Immature natural killer cell (primary cell): Measurements from ENCODE around the gene ZNF567. TPM values are rescaled to one million over a fixed set of nuclear protein-coding genes. Genes with fewer than 3 reads are reported as not detected.

Experiments used
- DNase-seq, 3 donors: peaks; one replicate each; pipeline ENCODE4 v3.0.0; 2022; ENCODE audit warnings: mixed read lengths in 1 of 3
- H3K27ac Mint-ChIP-seq, 6 donors: one replicate each; pipeline ENCODE4 v1.8.0; 2020; ENCODE audit warnings: mixed read lengths in 6 of 6, mild to moderate bottlenecking in 5 of 6, inconsistent platforms in 4 of 6, moderate library complexity in 3 of 6
- H3K27me3 Mint-ChIP-seq, 3 donors: one replicate each; pipeline ENCODE4 v1.8.0; 2020 to 2021; ENCODE audit warnings: low read depth in 3 of 3, mild to moderate bottlenecking in 3 of 3, mixed read lengths in 3 of 3, moderate library complexity in 3 of 3, inconsistent platforms in 1 of 3
- H3K36me3 Mint-ChIP-seq, 3 donors: one replicate each; pipeline ENCODE4 v1.8.0; 2020; ENCODE audit warnings: mixed read lengths in 3 of 3, inconsistent platforms in 2 of 3, mild to moderate bottlenecking in 2 of 3
- H3K4me1 Mint-ChIP-seq, 2 donors: one replicate each; pipeline ENCODE4 v1.8.0; 2020; ENCODE audit warnings: inconsistent platforms in 2 of 2, mild to moderate bottlenecking in 2 of 2, mixed read lengths in 2 of 2, moderate library complexity in 1 of 2
- H3K4me3 Mint-ChIP-seq, 5 donors: one replicate each; pipeline ENCODE4 v1.8.0; 2020; ENCODE audit warnings: mild to moderate bottlenecking in 5 of 5, mixed read lengths in 5 of 5, inconsistent platforms in 3 of 5, moderate library complexity in 3 of 5
- H3K9me3 Mint-ChIP-seq, 6 donors: one replicate each; pipeline ENCODE4 v1.8.0; 2020; ENCODE audit warnings: mild to moderate bottlenecking in 6 of 6, mixed read lengths in 6 of 6, inconsistent platforms in 4 of 6, moderate library complexity in 3 of 6
- polyA plus RNA-seq, 3 donors: library from polyadenylated mRNA; unstranded; fragments of 300-500 nt; fragmentation: Illumina TruSeq; gene quantifications; one replicate each; pipeline ENCODE4 v1.2.3, GENCODE V29; 2021

Gene ZNF567
- polyA plus RNA-seq, result 1 to 10 TPM; 4.6 to 7.9 (median 4.8) TPM

- Mint-ChIP-seq H3K9me3 (peaks cover 0 to 3% (median 0%) of the 10 kb centered on the region in 6 donors), H3K4me1 (peaks cover 39 to 40% of the 10 kb centered on the region in 2 donors), H3K27me3 (peaks cover 6 to 12% (median 11%) of the 10 kb centered on the region in 3 donors), H3K27ac (peak within 1 kb of the TSS; percentile 93 to 98 (median 94)), H3K4me3 (peak within 1 kb of the TSS; percentile 98 to 99 (median 99)), H3K36me3 (peaks cover 22 to 31% (median 28%) of the 10 kb centered on the region in 3 donors)
- DNase-seq, result peak; percentile 95
These were observed at the start of gene ZNF567 for GRCh38 chr19:36687214-36688056. TSS of gene ZNF567 (plus strand) at chr19:36687612. CDS start at chr19:36694868, 7,256 bp downstream.

- Mint-ChIP-seq H3K27ac (no peak overlapping the region), H3K9me3 (peaks cover 63 to 93% (median 90%) of the 10 kb centered on the region in 6 donors), H3K4me3 (no peak overlapping the region), H3K36me3 (peaks cover 52 to 67% (median 54%) of the 10 kb centered on the region in 3 donors), H3K27me3 (peaks cover 0 to 2% (median 1%) of the 10 kb centered on the region in 3 donors), H3K4me1 (no peaks in the 10 kb centered on the region)
- DNase-seq, result no peak
These were observed 48.4 kb upstream of the ZNF567 start for GRCh38 chr19:36638862-36639510.

GRCh38 chr19:36646746-36647145, 40.7 kb upstream of the ZNF567 start:
- Mint-ChIP-seq H3K9me3 (peaks cover 19 to 66% (median 62%) of the 10 kb centered on the region in 6 donors), H3K27me3 (peaks cover 0 to 2% (median 0%) of the 10 kb centered on the region in 3 donors), H3K4me1 (no peaks in the 10 kb centered on the region), H3K27ac (no peak overlapping the region), H3K36me3 (peaks cover 48 to 62% (median 56%) of the 10 kb centered on the region in 3 donors), H3K4me3 (no peak overlapping the region)
- DNase-seq, result no peak

GRCh38 chr19:36652958-36653357, 34.5 kb upstream of the ZNF567 start:
- no peak overlapping the region for H3K4me3 Mint-ChIP-seq
- no peak for DNase-seq
- peaks cover 62 to 79% (median 76%) of the 10 kb centered on the region in 3 donors for H3K36me3 Mint-ChIP-seq
- no peak overlapping the region for H3K27ac Mint-ChIP-seq
- H3K27me3 Mint-ChIP-seq, result peaks cover 0 to 2% (median 0%) of the 10 kb centered on the region in 3 donors
- peaks cover 14 to 49% (median 44%) of the 10 kb centered on the region in 6 donors for H3K9me3 Mint-ChIP-seq
- H3K4me1 Mint-ChIP-seq, result no peaks in the 10 kb centered on the region

GRCh38 chr19:36665832-36666231, 21.6 kb upstream of the ZNF567 start:
- peak overlapping the region; percentile 36 to 98 (median 89) for H3K27ac Mint-ChIP-seq
- DNase-seq, result no peak
- peaks cover 21 to 41% (median 34%) of the 10 kb centered on the region in 3 donors for H3K36me3 Mint-ChIP-seq
- H3K9me3 Mint-ChIP-seq, result peaks cover 0 to 2% (median 0%) of the 10 kb centered on the region in 6 donors
- peaks cover 34 to 51% of the 10 kb centered on the region in 2 donors for H3K4me1 Mint-ChIP-seq
- peak overlapping the region; percentile 98 to 100 (median 100) for H3K4me3 Mint-ChIP-seq
- peaks cover 5 to 13% (median 7%) of the 10 kb centered on the region in 3 donors for H3K27me3 Mint-ChIP-seq

GRCh38 chr19:36668646-36669045, 18.8 kb upstream of the ZNF567 start:
- no peak for DNase-seq
- Mint-ChIP-seq H3K4me1 (peaks cover 34 to 51% of the 10 kb centered on the region in 2 donors), H3K36me3 (peaks cover 15 to 29% (median 22%) of the 10 kb centered on the region in 3 donors), H3K27ac (peak overlapping the region in 3 of 6 donors; percentile 7 to 68 (median 8)), H3K4me3 (peak overlapping the region; percentile 38 to 98 (median 74)), H3K9me3 (peaks cover 0 to 7% (median 0%) of the 10 kb centered on the region in 6 donors), H3K27me3 (peaks cover 5 to 13% (median 7%) of the 10 kb centered on the region in 3 donors)

- H3K27ac Mint-ChIP-seq, result no peak overlapping the region
- H3K4me1 Mint-ChIP-seq, result peaks cover 15 to 18% of the 10 kb centered on the region in 2 donors
- H3K36me3 Mint-ChIP-seq, result peaks cover 3 to 12% (median 4%) of the 10 kb centered on the region in 3 donors
- peaks cover 0 to under 1% (median 0%) of the 10 kb centered on the region in 3 donors for H3K27me3 Mint-ChIP-seq
- H3K9me3 Mint-ChIP-seq, result peaks cover 0 to 4% (median 0%) of the 10 kb centered on the region in 6 donors
- H3K4me3 Mint-ChIP-seq, result no peak overlapping the region
- no peak for DNase-seq
These were observed 15.0 kb upstream of the ZNF567 start for GRCh38 chr19:36672368-36672767.

GRCh38 chr19:36674201-36674600, 13.2 kb upstream of the ZNF567 start:
- no peak for DNase-seq
- Mint-ChIP-seq H3K27me3 (peaks cover 0 to 1% (median 0%) of the 10 kb centered on the region in 3 donors), H3K27ac (no peak overlapping the region), H3K4me3 (no peak overlapping the region), H3K9me3 (peaks cover 0 to 6% (median under 1%) of the 10 kb centered on the region in 6 donors), H3K36me3 (peaks cover 13 to 24% (median 19%) of the 10 kb centered on the region in 3 donors), H3K4me1 (peaks cover 4 to 6% of the 10 kb centered on the region in 2 donors)

GRCh38 chr19:36679455-36679854, 8.0 kb upstream of the ZNF567 start:
- Mint-ChIP-seq H3K27ac (no peak overlapping the region), H3K4me3 (no peak overlapping the region), H3K4me1 (peaks cover 2 to 5% of the 10 kb centered on the region in 2 donors), H3K9me3 (peaks cover 0 to 6% (median 2%) of the 10 kb centered on the region in 6 donors), H3K36me3 (peaks cover 18 to 41% (median 35%) of the 10 kb centered on the region in 3 donors), H3K27me3 (peaks cover 0 to 1% (median 0%) of the 10 kb centered on the region in 3 donors)
- no peak for DNase-seq

- H3K4me3 Mint-ChIP-seq, result peak overlapping the region; percentile 66 to 99 (median 99)
- DNase-seq, result no peak
- H3K9me3 Mint-ChIP-seq, result peaks cover 0 to 6% (median 0%) of the 10 kb centered on the region in 6 donors
- peaks cover 9 to 30% (median 23%) of the 10 kb centered on the region in 3 donors for H3K36me3 Mint-ChIP-seq
- peak overlapping the region; percentile 46 to 98 (median 84) for H3K27ac Mint-ChIP-seq
- H3K27me3 Mint-ChIP-seq, result peaks cover 6 to 12% (median 11%) of the 10 kb centered on the region in 3 donors
- H3K4me1 Mint-ChIP-seq, result peaks cover 39 to 40% of the 10 kb centered on the region in 2 donors
These were observed 1.6 kb upstream of the ZNF567 start for GRCh38 chr19:36685835-36686234.

GRCh38 chr19:36686365-36687213, 823 bp upstream of the ZNF567 start:
- peak overlapping the region; percentile 98 to 99 (median 99) for H3K4me3 Mint-ChIP-seq
- H3K27ac Mint-ChIP-seq, result peak overlapping the region; percentile 93 to 98 (median 94)
- DNase-seq, result no peak
- peaks cover 13 to 30% (median 28%) of the 10 kb centered on the region in 3 donors for H3K36me3 Mint-ChIP-seq
- peaks cover 39 to 40% of the 10 kb centered on the region in 2 donors for H3K4me1 Mint-ChIP-seq
- H3K9me3 Mint-ChIP-seq, result peaks cover 0 to 5% (median 0%) of the 10 kb centered on the region in 6 donors
- H3K27me3 Mint-ChIP-seq, result peaks cover 6 to 12% (median 11%) of the 10 kb centered on the region in 3 donors

- peaks cover 27 to 37% (median 33%) of the 10 kb centered on the region in 3 donors for H3K36me3 Mint-ChIP-seq
- H3K27me3 Mint-ChIP-seq, result peaks cover 6 to 12% (median 11%) of the 10 kb centered on the region in 3 donors
These were observed 646 bp downstream of the ZNF567 start for GRCh38 chr19:36688058-36688457.

More at GRCh38 chr19:36688058-36688457, 646 bp downstream of the ZNF567 start:
- peak overlapping the region; percentile 98 to 99 (median 99) for H3K4me3 Mint-ChIP-seq
- DNase-seq, result no peak
- H3K27ac Mint-ChIP-seq, result peak overlapping the region; percentile 93 to 98 (median 94)
- peaks cover 39 to 40% of the 10 kb centered on the region in 2 donors for H3K4me1 Mint-ChIP-seq
- peaks cover 0 to 3% (median 0%) of the 10 kb centered on the region in 6 donors for H3K9me3 Mint-ChIP-seq
